Endodermal cell (in vitro differentiated cells): ENCODE measurements around the gene HMBS. TPM values are rescaled to one million over a fixed set of nuclear protein-coding genes. Genes with fewer than 3 reads are reported as not detected.

Experiments
- DNase-seq: peaks from one replicate; pipeline ENCODE4 v3.0.0-alpha.2; 2017
- H3K27ac ChIP-seq: 2 replicates; pipeline ENCODE4 v1.5.1; 2013; ENCODE audit warnings: mild to moderate bottlenecking, low read depth, low read length, moderate library complexity
- H3K27me3 ChIP-seq: 2 replicates; pipeline ENCODE4 v1.6.1; 2013; ENCODE audit warnings: mild to moderate bottlenecking, low read length, moderate library complexity; ENCODE audit not compliant: insufficient read depth, control insufficient read depth, poor library complexity, severe bottlenecking
- H3K36me3 ChIP-seq: 2 replicates; pipeline ENCODE4 v1.7.0; 2013; ENCODE audit warnings: mild to moderate bottlenecking, low read length, moderate library complexity; ENCODE audit not compliant: control insufficient read depth, insufficient read depth
- H3K4me1 ChIP-seq: one replicate; pipeline ENCODE4 v1.7.0; 2013; ENCODE audit warnings: low read length; ENCODE audit not compliant: control insufficient read depth, insufficient read depth
- H3K4me3 ChIP-seq: 2 replicates; pipeline ENCODE4 v1.5.1; 2013; ENCODE audit warnings: mild to moderate bottlenecking, low read length, moderate library complexity
- H3K9ac ChIP-seq: 2 replicates; pipeline ENCODE4 v1.6.1; 2013; ENCODE audit warnings: mild to moderate bottlenecking, low read length, moderate library complexity; ENCODE audit not compliant: poor library complexity, severe bottlenecking; ENCODE audit errors: extremely low read depth
- H3K9me3 ChIP-seq: 2 replicates; pipeline ENCODE4 v1.6.1; 2013; ENCODE audit warnings: mild to moderate bottlenecking, low read length, moderate library complexity; ENCODE audit not compliant: control insufficient read depth
- H3K27ac Mint-ChIP-seq: 2 replicates; pipeline ENCODE4 v1.8.0; 2020; ENCODE audit warnings: mixed read lengths
- H3K27me3 Mint-ChIP-seq: 2 replicates; pipeline ENCODE4 v1.8.0; 2021; ENCODE audit warnings: mild to moderate bottlenecking, mixed read lengths; ENCODE audit not compliant: insufficient read depth
- H3K36me3 Mint-ChIP-seq: 2 replicates; pipeline ENCODE4 v1.8.0; 2020; ENCODE audit warnings: low read depth, mixed read lengths
- H3K4me1 Mint-ChIP-seq: 2 replicates; pipeline ENCODE4 v1.8.0; 2020; ENCODE audit warnings: mixed read lengths
- H3K4me3 Mint-ChIP-seq: 2 replicates; pipeline ENCODE4 v1.8.0; 2020; ENCODE audit warnings: mild to moderate bottlenecking, moderate library complexity, mixed read lengths
- H3K9me3 Mint-ChIP-seq: 2 replicates; pipeline ENCODE4 v1.8.0; 2020; ENCODE audit warnings: mild to moderate bottlenecking, mixed read lengths
- WGBS, 2 experiments: methylation state at CpG; one replicate each; pipeline versions ENCODE4 v1.1.5 to v1.1.7; 2013; ENCODE audit warnings: missing lambda C conversion rate in 2 of 2, mixed read lengths in 1 of 2; ENCODE audit not compliant: insufficient coverage in 1 of 2, insufficient read length in 1 of 2; 5-methylcytosine and 5-hydroxymethylcytosine counted together
- total RNA-seq, 2 donors: library from RNA; stranded (reverse); fragmentation: NEBNext Ultra II Directional in 1 of 2; extraction: Animal tissue kit (Norgen Biotek cat#: 25700) in 1 of 2; gene quantifications; 2 replicates in 1 of 2; 3 replicates in 1 of 2; pipeline ENCODE4 v1.2.1, GENCODE V29; 2021
- TF ChIP-seq, protein P1 (sequence below): fragments of 200-600 bp; sonication (generic); conservative IDR thresholded peaks from 2 replicates; pipeline ENCODE4 v1.5.0; 2021; ENCODE audit warnings: antibody characterized with exemption, mild to moderate bottlenecking

Gene HMBS
- total RNA-seq, 2 donors from 2014 or later, result 45.9 to 54.8 TPM

DNA sequence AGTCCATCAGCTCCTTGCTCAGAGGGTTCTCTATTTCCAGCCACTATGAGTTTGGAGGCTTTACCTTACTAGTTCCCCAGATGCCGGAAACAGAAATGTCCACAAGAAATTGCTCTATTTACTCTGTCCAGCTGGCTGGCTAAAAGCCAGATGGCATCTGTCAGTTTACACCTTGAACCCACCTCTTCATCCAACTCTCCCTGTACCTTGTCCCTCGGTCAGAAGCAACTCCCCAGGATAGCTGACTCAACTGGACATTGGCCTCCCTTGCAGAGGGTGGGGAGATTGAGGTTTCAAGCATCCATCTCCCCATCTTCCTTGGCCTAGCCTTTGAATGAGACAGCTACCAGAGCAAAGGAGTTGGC lies 24.2 kb downstream of the HMBS start:
- TF ChIP-seq, protein P1, sequence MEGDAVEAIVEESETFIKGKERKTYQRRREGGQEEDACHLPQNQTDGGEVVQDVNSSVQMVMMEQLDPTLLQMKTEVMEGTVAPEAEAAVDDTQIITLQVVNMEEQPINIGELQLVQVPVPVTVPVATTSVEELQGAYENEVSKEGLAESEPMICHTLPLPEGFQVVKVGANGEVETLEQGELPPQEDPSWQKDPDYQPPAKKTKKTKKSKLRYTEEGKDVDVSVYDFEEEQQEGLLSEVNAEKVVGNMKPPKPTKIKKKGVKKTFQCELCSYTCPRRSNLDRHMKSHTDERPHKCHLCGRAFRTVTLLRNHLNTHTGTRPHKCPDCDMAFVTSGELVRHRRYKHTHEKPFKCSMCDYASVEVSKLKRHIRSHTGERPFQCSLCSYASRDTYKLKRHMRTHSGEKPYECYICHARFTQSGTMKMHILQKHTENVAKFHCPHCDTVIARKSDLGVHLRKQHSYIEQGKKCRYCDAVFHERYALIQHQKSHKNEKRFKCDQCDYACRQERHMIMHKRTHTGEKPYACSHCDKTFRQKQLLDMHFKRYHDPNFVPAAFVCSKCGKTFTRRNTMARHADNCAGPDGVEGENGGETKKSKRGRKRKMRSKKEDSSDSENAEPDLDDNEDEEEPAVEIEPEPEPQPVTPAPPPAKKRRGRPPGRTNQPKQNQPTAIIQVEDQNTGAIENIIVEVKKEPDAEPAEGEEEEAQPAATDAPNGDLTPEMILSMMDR, result no peak
- H3K4me1 Mint-ChIP-seq, result peaks cover 16% of the 10 kb centered on the region
- H3K9me3 Mint-ChIP-seq, result no peaks in the 10 kb centered on the region
- Histone ChIP-seq H3K27ac (no peak overlapping the region), H3K9ac (no peak overlapping the region), H3K4me3 (no peak overlapping the region), H3K36me3 (no peaks in the 10 kb centered on the region), H3K27me3 (peaks cover 18% of the 10 kb centered on the region), H3K9me3 (no peaks in the 10 kb centered on the region), H3K4me1 (peaks cover 4% of the 10 kb centered on the region)
- H3K27ac Mint-ChIP-seq, result no peak overlapping the region
- DNase-seq, result no peak
- 81 to 100% methylated on average over 1 to 2 of the region's 2 CpGs for WGBS, 2 experiments
- peaks cover 21% of the 10 kb centered on the region for H3K27me3 Mint-ChIP-seq
- H3K4me3 Mint-ChIP-seq, result peak overlapping the region; percentile 62
- H3K36me3 Mint-ChIP-seq, result no peaks in the 10 kb centered on the region

DNA sequence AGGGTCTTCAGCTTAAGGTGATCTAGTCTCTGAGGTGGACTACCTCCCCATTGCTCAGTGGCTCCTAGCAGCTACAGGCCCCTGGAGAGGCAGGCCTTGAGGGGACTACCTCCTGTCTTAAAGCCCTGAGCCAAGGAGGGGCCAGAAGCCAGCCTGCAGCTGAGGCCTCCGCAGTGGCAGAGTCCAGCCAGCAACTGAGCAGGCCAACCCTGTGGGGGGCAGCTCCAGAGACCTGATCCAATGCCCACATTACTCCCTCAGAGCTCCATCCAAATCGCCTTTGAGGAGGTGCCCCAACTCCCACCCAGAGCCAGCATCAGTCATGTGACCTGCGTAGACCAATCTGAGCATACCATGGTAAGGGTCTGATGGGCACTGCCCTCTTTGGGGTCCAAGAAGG lies 25.2 kb downstream of the HMBS start:
- H3K9ac ChIP-seq, result no peak overlapping the region
- TF ChIP-seq, protein P1, result no peak
- peaks cover 4% of the 10 kb centered on the region for H3K4me1 ChIP-seq
- no peaks in the 10 kb centered on the region for H3K36me3 ChIP-seq
- H3K27ac ChIP-seq, result no peak overlapping the region
- H3K9me3 Mint-ChIP-seq, result no peaks in the 10 kb centered on the region
- no peaks in the 10 kb centered on the region for H3K36me3 Mint-ChIP-seq
- H3K9me3 ChIP-seq, result no peaks in the 10 kb centered on the region
- peaks cover 18% of the 10 kb centered on the region for H3K27me3 ChIP-seq
- peaks cover 15% of the 10 kb centered on the region for H3K4me1 Mint-ChIP-seq
- no peak overlapping the region for H3K4me3 Mint-ChIP-seq
- H3K27me3 Mint-ChIP-seq, result peaks cover 21% of the 10 kb centered on the region
- H3K27ac Mint-ChIP-seq, result no peak overlapping the region
- no peak overlapping the region for H3K4me3 ChIP-seq
- DNase-seq, result no peak
- 96 to 100% methylated on average over 2 to 3 of the region's 3 CpGs for WGBS, 2 experiments

GRCh38 chr11:119110439-119110838 lies 25.8 kb downstream of the HMBS start:
- no peak overlapping the region for H3K4me3 ChIP-seq
- no peak overlapping the region for H3K9ac ChIP-seq
- H3K36me3 Mint-ChIP-seq, result peaks cover 4% of the 10 kb centered on the region
- peaks cover 15% of the 10 kb centered on the region for H3K4me1 Mint-ChIP-seq
- H3K4me1 ChIP-seq, result peaks cover 4% of the 10 kb centered on the region
- 86 to 88% methylated on average over 9 to 10 of the region's 10 CpGs for WGBS, 2 experiments
- DNase-seq, result no peak
- peaks cover 21% of the 10 kb centered on the region for H3K27me3 Mint-ChIP-seq
- H3K27me3 ChIP-seq, result peaks cover 18% of the 10 kb centered on the region
- H3K36me3 ChIP-seq, result no peaks in the 10 kb centered on the region
- H3K27ac ChIP-seq, result no peak overlapping the region
- H3K9me3 Mint-ChIP-seq, result no peaks in the 10 kb centered on the region
- H3K9me3 ChIP-seq, result no peaks in the 10 kb centered on the region
- TF ChIP-seq, protein P1, result no peak
- H3K27ac Mint-ChIP-seq, result no peak overlapping the region
- no peak overlapping the region for H3K4me3 Mint-ChIP-seq
